Measurements from ENCODE around the gene MYCL. TPM values are rescaled to one million over a fixed set of nuclear protein-coding genes. Genes with fewer than 3 reads are reported as not detected.

The MYCL gene
- total and polyA plus RNA-seq, 2 of the 8 experiments (the other 6 are each of a cell fraction or from before 2014, with no cell fraction given) = 20.3 to 28.8 TPM

- no peak for TF ChIP-seq CHD7 (IDR thresholded peaks at IDR 0.05; ENCODE audit: insufficient replicate concordance, low read length)
- TF ChIP-seq EGR1 (IDR thresholded peaks at IDR 0.05; ENCODE audit: borderline replicate concordance, low read depth, low read length) = no peak
- no peak for TF ChIP-seq ASH2L (IDR thresholded peaks at IDR 0.05; ENCODE audit: low read length)
- TF ChIP-seq RNF2 (IDR thresholded peaks at IDR 0.05; ENCODE audit: borderline replicate concordance, low read depth, low read length, missing control alignments, poor library complexity, severe bottlenecking) = no peak
- TF ChIP-seq SAP30 (IDR thresholded peaks at IDR 0.05; ENCODE audit: insufficient read depth, insufficient replicate concordance, low read length) = no peak
- TF ChIP-seq KDM1A (IDR thresholded peaks at IDR 0.05; ENCODE audit: borderline replicate concordance, low read length) = no peak
- no peak for TF ChIP-seq ATF3 (IDR thresholded peaks at IDR 0.05; ENCODE audit: insufficient read depth, low read depth, low read length)
- no peak for TF ChIP-seq CREB1 (IDR thresholded peaks at IDR 0.05)
- no peak for TF ChIP-seq CHD2 (IDR thresholded peaks at IDR 0.05; ENCODE audit: low read length)
- no peak for TF ChIP-seq SIRT6 (IDR thresholded peaks at IDR 0.05; ENCODE audit: low read length)
Observed at GRCh38 chr1:39876144-39876543, 25.6 kb downstream of the MYCL start (continued).

Data from H1 (cell line).